Measurements from ENCODE around the gene KANSL1L. TPM values are rescaled to one million over a fixed set of nuclear protein-coding genes. Genes with fewer than 3 reads are reported as not detected.

Gene KANSL1L
- polyA plus RNA-seq, 2 of the 4 experiments (the other 2 are of a cell fraction) = 1.0 to 2.7 TPM

DNA sequence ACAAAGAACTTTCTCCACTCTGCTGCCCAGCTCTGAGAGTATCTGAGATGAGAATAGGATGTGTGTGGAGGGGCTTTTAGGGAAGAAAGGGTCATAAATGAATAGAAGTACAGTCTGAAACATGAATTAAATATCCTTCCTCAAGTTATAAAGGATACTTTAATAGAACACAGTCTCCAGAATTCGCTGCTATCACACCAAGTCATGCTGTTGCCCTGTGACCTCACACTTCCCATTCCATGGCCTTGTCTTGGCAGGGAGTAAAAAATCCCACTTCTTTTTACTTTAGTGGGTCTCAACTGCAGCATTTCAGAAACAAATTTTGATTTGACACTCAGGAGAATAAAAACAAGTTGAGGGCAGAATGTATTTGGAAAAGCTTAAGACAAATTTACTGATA, 172.6 kb downstream of the KANSL1L start:
- Histone ChIP-seq H3K4me3 (no peak overlapping the region), H3K27ac (no peak overlapping the region), H3K4me1 (peaks cover 6% of the 10 kb centered on the region; the same call in 2 of the 3 replicates), H3K9me3 (no peaks in the 10 kb centered on the region), H3K4me2 (no peak overlapping the region)
- no peak for ATAC-seq
- whole genome bisulfite sequencing (ENCODE audit: missing lambda C conversion rate) = 14% methylated on average over 1 of the region's 1 CpG
- TF ChIP-seq MYC (IDR thresholded peaks at IDR 0.05; ENCODE audit: borderline replicate concordance, low read length) (no peak), RAD21 (conservative IDR thresholded peaks at IDR 0.05 in 1 of 2, IDR thresholded peaks at IDR 0.05 in 1 of 2) (no peak), JUNB (IDR thresholded peaks at IDR 0.05) (no peak)
- TF ChIP-seq, protein P1, sequence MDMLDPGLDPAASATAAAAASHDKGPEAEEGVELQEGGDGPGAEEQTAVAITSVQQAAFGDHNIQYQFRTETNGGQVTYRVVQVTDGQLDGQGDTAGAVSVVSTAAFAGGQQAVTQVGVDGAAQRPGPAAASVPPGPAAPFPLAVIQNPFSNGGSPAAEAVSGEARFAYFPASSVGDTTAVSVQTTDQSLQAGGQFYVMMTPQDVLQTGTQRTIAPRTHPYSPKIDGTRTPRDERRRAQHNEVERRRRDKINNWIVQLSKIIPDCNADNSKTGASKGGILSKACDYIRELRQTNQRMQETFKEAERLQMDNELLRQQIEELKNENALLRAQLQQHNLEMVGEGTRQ (IDR thresholded peaks at IDR 0.05) = no peak
- ChIA-PET POLR2A (no interaction called here), CTCF (interaction anchor here (1.1 kb wide), 1 partner anchor 198 kb away, joined by 3 read pairs; no protein-coding TSS in a partner anchor)
- DNase-seq (ENCODE audit: low read depth in 1 of 2, low spot score in 1 of 2) = no peak
- no peak for FAIRE-seq

DNA sequence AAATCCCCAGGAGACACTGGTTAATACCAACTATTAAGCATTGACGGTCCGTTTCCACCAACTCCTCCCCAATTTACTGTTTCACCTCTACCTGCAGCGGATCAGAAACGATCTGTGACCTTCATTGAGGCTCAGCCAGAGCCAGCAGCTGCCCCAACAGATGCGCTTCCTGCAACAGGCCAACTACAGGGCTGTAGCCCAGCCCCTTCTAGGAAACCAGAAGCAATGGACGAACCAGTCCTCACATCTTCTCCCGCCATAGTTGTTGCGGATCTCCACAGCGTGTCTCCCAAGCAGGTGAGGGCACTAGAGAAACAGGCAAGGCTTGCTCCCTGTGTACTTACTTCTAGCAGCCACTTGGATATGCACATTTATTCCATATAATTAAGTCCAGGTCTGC, 177.2 kb downstream of the KANSL1L start:
- H3K9me3 ChIP-seq = no peaks in the 10 kb centered on the region
- CTCF ChIA-PET = no interaction called here
- TF ChIP-seq MYC (IDR thresholded peaks at IDR 0.05; ENCODE audit: borderline replicate concordance, low read length) (no peak), EHMT2 (IDR thresholded peaks at IDR 0.05; ENCODE audit: low read depth) (no peak), ZFP36 (IDR thresholded peaks at IDR 0.05; ENCODE audit: borderline replicate concordance, partially characterized antibody) (no peak), POLR2A (IDR thresholded peaks at IDR 0.05; ENCODE audit: low read length) (no peak), TFCP2L1 (CRISPR knock-in tag; IDR thresholded peaks at IDR 0.05) (no peak), EHF (CRISPR knock-in tag; IDR thresholded peaks at IDR 0.05) (no peak), MAFK (IDR thresholded peaks at IDR 0.05; ENCODE audit: partially characterized antibody) (no peak), GATA3 (IDR thresholded peaks at IDR 0.05; ENCODE audit: borderline replicate concordance) (no peak), ZC3H11A (IDR thresholded peaks at IDR 0.05) (no peak), KDM5A (IDR thresholded peaks at IDR 0.05) (no peak), NR3C1 (IDR thresholded peaks at IDR 0.05) (no peak), SMC3 (IDR thresholded peaks at IDR 0.05) (no peak), RNF2 (IDR thresholded peaks at IDR 0.05; ENCODE audit: borderline replicate concordance, low read depth) (no peak)
- TF ChIP-seq, protein P2, sequence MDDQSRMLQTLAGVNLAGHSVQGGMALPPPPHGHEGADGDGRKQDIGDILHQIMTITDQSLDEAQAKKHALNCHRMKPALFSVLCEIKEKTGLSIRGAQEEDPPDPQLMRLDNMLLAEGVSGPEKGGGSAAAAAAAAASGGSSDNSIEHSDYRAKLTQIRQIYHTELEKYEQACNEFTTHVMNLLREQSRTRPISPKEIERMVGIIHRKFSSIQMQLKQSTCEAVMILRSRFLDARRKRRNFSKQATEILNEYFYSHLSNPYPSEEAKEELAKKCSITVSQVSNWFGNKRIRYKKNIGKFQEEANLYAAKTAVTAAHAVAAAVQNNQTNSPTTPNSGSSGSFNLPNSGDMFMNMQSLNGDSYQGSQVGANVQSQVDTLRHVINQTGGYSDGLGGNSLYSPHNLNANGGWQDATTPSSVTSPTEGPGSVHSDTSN (IDR thresholded peaks at IDR 0.05) = no peak
- TF ChIP-seq, protein P3, sequence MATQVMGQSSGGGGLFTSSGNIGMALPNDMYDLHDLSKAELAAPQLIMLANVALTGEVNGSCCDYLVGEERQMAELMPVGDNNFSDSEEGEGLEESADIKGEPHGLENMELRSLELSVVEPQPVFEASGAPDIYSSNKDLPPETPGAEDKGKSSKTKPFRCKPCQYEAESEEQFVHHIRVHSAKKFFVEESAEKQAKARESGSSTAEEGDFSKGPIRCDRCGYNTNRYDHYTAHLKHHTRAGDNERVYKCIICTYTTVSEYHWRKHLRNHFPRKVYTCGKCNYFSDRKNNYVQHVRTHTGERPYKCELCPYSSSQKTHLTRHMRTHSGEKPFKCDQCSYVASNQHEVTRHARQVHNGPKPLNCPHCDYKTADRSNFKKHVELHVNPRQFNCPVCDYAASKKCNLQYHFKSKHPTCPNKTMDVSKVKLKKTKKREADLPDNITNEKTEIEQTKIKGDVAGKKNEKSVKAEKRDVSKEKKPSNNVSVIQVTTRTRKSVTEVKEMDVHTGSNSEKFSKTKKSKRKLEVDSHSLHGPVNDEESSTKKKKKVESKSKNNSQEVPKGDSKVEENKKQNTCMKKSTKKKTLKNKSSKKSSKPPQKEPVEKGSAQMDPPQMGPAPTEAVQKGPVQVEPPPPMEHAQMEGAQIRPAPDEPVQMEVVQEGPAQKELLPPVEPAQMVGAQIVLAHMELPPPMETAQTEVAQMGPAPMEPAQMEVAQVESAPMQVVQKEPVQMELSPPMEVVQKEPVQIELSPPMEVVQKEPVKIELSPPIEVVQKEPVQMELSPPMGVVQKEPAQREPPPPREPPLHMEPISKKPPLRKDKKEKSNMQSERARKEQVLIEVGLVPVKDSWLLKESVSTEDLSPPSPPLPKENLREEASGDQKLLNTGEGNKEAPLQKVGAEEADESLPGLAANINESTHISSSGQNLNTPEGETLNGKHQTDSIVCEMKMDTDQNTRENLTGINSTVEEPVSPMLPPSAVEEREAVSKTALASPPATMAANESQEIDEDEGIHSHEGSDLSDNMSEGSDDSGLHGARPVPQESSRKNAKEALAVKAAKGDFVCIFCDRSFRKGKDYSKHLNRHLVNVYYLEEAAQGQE (IDR thresholded peaks at IDR 0.05) = no peak
- TF ChIP-seq, protein P4, sequence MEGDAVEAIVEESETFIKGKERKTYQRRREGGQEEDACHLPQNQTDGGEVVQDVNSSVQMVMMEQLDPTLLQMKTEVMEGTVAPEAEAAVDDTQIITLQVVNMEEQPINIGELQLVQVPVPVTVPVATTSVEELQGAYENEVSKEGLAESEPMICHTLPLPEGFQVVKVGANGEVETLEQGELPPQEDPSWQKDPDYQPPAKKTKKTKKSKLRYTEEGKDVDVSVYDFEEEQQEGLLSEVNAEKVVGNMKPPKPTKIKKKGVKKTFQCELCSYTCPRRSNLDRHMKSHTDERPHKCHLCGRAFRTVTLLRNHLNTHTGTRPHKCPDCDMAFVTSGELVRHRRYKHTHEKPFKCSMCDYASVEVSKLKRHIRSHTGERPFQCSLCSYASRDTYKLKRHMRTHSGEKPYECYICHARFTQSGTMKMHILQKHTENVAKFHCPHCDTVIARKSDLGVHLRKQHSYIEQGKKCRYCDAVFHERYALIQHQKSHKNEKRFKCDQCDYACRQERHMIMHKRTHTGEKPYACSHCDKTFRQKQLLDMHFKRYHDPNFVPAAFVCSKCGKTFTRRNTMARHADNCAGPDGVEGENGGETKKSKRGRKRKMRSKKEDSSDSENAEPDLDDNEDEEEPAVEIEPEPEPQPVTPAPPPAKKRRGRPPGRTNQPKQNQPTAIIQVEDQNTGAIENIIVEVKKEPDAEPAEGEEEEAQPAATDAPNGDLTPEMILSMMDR (IDR thresholded peaks at IDR 0.05) = no peak
- TF ChIP-seq, protein P5, sequence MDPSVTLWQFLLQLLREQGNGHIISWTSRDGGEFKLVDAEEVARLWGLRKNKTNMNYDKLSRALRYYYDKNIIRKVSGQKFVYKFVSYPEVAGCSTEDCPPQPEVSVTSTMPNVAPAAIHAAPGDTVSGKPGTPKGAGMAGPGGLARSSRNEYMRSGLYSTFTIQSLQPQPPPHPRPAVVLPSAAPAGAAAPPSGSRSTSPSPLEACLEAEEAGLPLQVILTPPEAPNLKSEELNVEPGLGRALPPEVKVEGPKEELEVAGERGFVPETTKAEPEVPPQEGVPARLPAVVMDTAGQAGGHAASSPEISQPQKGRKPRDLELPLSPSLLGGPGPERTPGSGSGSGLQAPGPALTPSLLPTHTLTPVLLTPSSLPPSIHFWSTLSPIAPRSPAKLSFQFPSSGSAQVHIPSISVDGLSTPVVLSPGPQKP (IDR thresholded peaks at IDR 0.05; ENCODE audit: low read depth, low read length) = no peak
- TF ChIP-seq, protein P6, sequence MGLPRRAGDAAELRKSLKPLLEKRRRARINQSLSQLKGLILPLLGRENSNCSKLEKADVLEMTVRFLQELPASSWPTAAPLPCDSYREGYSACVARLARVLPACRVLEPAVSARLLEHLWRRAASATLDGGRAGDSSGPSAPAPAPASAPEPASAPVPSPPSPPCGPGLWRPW (IDR thresholded peaks at IDR 0.05) = no peak
- TF ChIP-seq, protein P7, sequence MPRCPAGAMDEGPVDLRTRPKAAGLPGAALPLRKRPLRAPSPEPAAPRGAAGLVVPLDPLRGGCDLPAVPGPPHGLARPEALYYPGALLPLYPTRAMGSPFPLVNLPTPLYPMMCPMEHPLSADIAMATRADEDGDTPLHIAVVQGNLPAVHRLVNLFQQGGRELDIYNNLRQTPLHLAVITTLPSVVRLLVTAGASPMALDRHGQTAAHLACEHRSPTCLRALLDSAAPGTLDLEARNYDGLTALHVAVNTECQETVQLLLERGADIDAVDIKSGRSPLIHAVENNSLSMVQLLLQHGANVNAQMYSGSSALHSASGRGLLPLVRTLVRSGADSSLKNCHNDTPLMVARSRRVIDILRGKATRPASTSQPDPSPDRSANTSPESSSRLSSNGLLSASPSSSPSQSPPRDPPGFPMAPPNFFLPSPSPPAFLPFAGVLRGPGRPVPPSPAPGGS (IDR thresholded peaks at IDR 0.05) = no peak
- no peak overlapping the region for H3K27ac ChIP-seq
- 67% methylated on average over 9 of the region's 9 CpGs for WGBS (ENCODE audit: missing lambda C conversion rate)
- DNase-seq (ENCODE audit: low read depth in 1 of 2, low spot score in 1 of 2) = no peak
- H3K4me1 ChIP-seq = no peaks in the 10 kb centered on the region
- ATAC-seq = no peak
- no peak for FAIRE-seq
- POLR2A ChIA-PET = no interaction called here
- H3K4me3 ChIP-seq = no peak overlapping the region
- no peak overlapping the region for H3K4me2 ChIP-seq

Measured in A549 (cell line).